Right kidney (tissue), 1 donor: ENCODE results near the gene PPM1A.

Experiments used
- DNase-seq: peaks from one replicate; pipeline ENCODE4 v3.0.0-alpha.2; 2016

PPM1A gene

DNA sequence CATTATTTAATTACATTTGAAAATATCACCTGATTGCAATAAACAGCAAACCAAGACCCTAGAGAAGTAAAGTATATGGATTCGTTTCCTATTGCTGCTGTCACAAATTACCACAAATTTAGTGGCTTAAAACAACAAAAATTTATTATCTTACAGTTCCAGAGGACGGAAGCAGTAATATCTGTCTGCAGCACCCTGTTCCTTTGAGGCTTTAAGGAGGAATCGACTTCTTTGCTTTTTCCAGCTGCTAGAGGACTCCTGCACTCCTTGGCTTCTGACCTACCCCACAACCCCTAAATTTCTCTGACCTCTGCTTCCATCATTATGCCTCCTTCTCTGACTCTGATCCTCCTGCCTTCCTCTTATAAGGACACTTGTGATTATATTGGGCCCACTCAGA, 23.8 kb upstream of the PPM1A start:
- no peak for DNase-seq

DNA sequence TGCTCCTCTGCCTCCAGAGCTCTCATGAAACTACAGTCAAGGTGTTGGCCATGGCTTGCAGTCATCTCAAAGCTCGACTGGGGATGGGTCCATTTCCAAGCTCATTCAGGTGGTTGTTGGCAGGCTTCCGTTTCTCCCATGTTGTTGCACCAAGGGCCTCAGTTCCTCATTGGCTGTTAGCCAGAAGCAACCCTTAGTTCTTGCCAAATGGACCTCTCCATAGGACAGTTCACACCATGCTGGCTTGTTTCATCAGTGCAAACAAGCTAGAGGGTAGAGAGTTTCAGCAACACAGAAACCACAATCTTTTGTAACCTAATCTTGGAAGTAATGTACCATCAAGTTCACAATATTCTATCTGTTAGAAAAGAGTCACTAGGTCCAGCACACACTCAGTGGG, 22.7 kb upstream of the PPM1A start:
- DNase-seq = no peak

DNA sequence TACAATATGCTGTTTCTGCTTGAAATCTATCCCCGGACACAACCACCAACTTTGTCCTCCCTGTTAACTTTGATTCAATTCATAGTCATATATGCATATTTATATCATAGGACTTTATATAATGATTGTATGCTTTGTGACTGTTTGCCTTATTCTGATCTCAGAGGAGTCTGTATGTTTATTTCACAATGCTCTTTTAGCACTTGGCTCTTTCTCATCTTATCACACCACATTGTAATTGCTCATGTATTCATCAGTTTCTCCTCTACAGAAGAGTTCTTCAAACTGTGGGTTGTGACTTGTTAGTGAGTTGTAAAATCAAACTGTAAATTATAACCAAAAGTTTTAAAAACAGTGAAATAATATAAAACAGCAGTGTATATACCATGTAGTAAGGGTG, 21.7 kb upstream of the PPM1A start:
- no peak for DNase-seq

DNA sequence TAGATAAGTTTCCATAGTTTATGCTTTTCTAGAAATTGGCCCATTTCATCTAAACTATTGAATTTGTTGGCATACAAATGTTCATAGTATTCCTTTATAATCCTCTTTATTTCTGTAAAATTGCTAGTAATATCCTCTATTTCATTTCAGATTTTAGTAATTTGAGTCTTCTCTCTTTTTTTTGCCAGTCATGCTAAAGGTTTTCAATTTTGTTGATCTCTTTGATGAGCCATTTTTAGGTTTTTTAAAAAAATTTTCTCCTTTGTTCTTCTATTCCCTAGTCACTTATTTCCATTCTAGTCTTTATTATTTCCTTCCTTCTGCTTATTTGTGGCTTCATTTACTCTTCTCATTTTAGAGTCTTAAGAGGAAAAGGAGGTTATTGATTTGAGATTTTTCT, 19.4 kb upstream of the PPM1A start:
- DNase-seq = no peak

DNA sequence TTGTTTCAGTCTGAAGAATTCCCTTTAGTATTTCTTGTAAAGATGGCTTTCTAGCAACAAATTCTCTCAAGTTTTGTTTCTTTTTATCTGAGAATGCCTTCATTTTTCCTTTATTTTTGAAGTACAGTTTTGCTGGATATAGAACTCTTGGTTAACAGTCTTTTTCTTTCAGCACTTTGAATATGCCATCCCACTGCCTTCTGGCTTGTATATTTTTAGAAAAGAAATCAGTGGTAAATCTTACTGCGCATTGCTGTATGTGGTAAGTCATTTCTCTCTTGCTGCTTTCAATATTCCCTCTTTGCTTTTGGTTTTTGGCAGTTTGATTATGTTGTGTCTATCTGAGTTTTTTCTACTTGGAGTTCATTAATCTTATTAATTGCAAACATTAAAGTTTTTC, 16.8 kb upstream of the PPM1A start:
- no peak for DNase-seq

DNA sequence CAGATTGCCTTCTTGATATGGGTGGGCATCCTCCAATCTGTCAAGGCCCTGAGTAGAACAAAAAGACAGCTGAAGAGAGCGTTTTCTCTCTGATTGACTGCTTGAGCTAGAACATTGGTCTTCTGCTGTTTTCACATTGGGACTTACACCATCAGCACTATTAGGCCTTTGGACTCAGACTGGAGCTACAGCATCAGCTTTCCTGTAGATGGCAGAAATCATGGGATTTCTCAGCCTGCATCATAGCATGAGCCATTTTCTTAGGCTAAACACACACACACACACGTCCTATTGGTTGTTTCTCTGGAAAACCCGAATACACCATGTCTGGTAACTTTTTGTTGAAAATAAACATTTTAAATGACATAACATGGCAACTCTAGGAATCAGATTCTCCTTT, 15.8 kb upstream of the PPM1A start:
- DNase-seq = no peak

DNA sequence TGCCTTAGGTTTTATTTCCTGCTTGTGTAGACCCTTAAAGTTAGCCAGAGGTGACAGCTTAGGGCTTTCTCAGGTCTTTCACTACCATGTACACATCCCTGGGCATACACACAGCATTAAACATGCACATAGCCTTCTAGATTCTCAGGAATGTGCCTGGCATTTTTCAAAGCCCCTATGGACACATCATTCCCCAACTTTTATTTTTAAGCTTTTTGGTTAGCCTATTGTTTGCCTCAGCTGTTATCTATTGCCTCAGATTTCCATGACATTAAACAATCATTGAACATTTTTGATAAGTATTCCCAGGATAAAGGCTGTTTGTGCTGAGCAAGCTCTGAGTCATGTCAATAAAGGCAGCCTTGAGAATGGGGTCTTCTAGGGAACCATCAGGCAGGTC, 15.1 kb upstream of the PPM1A start:
- DNase-seq = no peak

DNA sequence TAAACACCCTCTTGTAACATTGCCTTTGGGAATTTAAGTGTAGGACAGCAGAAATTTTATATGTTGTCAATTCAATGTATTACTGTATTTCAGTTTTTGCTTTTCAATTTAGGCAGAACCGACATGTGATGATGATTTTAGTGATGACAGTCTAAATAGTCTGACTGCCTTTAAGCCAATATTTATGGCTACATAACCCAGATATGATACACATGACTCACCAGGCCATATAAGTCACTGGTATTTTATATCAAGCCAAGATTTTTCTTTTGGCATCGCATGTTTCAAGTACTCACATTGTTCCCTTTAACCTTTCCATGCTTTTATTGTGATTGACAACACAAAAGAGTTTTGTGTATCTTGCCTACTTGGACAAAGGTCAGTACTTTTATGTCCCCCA, 13.6 kb upstream of the PPM1A start:
- DNase-seq = no peak

DNA sequence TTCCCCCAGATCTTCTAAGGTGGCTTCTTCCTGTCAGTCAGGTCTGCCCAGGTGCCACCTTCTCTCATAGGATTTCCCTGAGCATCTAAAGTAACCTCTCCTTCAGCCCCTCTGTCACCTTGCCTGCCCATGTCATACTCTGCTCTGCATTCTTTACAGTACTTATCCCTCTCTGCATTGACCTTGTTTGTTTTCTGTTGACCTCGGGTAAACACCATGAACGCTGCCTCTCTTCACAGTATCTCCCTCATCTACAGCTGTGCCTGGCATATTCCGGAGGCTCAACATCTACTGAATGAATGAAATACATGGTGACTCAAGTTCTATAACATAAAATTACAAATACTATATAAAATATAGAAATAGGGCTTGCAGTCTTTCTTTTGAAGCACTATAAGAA, 10.1 kb upstream of the PPM1A start:
- no peak for DNase-seq

DNA sequence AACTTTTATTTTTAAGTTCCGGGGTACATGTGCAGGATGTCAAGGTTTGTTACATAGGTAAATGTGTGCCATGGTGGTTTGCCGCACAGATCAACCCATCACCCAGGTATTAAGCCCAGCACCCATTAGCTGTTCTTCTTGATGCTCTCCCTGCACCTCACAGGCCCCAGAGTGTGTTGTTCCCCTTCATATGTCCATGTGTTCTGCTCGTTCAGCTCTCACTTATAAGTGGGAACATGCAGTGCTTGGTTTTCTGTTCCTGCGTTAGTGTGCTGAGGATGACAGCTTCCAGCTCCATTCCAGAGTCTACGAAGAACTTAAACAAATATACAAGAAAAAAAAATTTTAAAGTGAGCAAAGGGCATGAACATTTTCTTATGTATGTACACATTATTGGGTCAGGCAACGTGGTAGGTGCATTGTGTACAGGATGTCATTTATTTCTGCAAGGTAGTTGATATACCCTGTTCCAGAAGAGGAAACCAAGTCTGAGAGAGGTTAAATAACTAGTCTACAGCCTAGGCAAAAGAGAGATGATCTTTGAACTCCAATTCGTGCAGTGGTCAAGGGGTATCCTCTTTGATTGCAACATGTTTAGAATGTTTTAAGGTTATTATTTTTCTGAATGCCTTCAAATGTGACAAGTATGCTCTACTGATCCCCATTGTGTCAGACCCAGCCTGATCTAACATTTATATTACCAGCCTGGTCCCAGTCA, 8.7 kb upstream of the PPM1A start:
- no peak for DNase-seq

DNA sequence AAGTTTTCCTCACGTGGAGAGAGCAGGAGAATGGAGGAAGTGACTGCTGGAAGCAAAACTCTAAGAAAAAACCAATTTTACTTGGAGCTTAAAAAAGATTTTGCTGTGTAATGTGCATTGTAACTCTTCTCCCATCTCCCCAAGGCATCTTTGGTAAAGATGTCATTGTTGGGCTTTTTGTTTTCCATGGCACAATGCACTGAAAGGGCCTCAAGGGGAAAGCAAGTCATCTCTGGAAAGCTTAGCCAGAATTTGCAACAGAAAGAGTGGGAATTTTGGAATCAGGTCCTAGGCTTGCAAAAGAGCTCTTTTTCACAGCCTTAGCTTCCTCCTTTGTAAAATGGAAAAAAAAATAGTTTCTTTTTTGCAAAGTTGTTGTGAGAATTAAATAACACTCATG, 7.9 kb upstream of the PPM1A start:
- DNase-seq = no peak

DNA sequence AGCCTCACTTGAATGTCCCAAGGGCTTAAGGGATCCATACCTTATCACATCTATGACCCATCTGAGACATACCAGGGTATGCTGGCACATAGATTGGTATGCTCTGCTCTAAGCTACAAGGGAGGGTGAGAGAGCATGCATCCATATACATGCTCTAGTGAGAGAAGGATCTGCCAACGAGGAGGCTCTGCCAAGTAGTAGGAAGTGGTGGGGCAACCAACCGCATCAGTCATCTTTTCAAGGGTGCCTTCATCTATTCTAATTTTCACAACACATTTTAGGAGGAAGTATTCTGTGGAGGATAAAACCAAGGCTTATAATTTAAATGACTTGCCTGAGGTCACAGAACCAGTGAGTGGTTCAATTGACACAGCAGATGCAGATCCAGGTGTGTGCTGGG, 6.6 kb upstream of the PPM1A start:
- DNase-seq = no peak

DNA sequence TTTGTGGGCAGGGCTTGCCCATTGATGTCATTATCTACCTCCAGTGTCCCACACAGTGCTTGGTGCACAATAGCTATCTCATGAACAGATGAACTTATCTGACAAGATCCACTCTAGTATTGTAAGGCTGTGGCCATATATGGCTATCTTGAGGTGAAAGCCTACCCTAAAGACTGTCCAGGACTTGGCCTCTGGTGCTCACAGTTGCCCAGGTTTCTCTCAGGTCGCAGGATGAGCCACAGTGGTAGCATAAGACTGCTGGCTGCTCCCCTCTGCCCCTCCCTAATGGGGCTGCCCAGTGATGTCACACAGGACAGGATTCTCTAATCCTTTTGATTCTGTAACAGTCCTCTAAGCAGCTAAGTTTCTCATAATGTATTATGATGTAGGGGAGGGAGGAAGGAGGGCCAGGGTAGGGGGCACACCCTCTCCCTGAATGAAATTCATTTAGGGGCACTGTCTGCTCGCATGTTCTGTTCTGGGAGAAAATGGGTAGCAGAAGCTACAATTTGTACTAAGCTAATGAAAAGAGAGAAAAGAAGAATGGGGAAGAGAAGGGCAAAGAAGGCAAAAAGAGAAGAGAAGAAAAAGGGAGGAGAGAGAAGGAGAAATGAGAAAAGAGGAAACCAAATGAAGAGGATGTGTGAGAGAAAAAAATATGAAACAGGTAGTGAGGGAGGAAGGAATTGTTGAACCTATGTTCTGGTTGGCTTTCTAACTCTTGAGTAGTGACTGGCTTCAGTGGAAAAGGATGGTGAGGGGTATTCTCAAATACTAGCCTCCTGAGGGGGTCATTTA, 3.4 kb upstream of the PPM1A start:
- DNase-seq = no peak

DNA sequence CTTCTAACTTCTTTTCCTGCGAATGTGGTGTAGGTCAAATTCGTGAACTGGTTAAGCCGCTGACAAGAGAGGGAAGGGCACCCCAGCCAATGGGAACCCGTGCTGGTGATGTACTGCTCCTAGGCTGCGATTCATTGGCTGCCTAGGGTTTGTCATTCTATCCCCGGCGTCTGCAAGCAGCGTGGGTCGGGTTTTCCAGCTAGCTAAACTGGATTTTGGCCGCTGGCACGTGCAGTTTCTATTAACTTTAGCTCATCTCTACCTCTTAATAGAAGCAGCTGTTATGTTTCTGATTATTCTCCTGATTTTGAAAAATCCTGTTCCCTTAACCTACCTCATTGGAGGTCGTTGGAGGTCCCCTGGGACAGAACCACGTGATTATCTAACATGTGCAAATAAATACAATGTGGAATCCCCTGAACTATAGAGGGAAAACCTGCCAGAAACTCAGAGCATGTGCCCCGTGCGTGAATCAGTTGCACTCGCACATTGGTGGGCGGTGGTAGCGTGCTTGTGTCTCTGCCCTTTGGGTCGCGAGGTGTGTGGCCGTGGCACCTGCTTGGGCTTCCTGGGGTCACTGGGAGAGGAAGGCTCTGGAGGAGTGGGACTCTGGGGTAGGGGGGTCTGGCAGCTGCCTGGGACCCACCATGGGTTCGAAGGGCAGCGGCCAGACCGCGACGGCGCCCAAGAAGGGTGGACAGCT, 876 bp upstream of the PPM1A start:
- DNase-seq = peak; percentile 87

DNA sequence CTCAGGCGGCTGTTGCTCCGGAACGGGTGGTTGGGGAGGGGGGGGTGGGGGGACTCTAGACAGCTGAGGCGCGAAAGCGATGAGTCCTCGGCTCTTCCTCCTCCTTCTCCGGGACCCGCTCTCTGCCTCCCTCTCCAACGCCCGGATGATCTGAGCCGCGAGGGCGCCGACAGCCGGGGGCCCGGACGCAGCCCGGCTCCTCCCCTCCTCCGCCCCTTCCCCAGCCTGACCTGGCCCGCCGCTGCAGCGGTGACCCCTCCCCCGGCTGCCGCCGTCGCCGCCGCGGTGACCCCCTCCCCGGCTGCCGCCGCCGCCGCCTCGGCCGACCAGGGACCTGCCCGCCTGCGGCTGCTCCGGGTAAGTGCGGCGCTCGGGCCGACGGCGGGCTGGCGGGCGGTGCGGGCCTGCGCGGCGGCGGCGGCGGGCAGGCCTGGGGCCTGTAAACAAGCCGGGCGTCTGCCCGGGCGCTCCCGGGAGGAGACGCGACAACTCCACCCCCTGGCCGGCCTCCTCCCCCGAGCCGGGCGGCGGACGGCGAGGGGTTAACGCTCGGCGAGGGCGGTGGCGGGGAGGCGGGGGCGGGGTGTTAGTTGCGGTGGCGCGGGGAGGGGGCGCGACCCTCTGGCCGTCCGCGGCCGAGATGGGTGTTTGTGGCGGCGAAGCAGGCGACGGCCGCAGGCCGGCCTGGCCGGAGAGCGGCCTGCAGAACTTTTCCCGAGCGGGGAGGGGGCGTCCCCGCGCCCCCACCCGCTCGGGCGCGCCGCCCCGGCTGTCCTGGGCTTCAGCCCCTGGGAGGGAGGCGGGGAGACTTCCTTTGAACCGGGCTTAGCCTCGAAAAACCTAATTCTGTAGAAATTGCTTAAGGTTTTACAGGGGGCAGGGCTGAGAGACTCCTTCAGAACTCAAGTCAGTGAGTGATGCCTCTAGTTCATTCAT, 568 bp downstream of the PPM1A start:
- peak; percentile 85 for DNase-seq

DNA sequence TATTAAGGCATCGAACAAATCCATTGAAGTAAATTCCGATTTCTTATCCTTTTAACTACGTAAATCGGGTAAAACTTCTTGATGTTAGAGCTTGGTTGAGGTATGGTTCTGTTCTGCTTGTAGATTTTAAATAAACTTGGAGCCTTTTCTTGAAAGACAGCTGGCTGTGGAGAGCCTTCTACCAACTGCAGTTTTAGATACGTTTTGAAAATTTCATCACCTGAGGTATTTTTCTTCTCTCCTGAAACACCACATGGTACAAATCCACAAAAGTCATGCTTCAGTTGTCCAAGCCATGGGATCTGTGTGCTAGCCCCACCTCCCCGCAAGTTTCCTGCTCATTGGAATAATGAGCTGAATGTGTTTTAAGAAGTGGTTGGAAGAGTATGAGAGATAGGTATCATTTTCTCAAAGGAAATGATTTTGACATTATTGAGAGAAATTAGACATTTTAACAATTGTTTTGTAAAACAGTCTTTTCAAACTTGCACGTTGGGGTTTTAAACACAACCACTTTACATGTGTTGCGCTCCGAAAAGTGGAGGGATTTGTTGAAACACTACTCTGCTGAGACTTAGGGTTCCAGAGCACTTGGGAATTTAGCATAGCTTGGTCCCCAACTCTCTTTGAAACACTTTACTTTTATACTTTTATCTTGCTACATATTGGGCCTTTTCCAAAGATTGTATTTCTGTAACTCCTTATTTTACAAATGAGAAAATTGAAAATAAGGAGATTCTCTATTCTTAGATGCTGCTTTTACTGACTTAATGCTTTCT, 1.4 kb downstream of the PPM1A start:
- DNase-seq = no peak

DNA sequence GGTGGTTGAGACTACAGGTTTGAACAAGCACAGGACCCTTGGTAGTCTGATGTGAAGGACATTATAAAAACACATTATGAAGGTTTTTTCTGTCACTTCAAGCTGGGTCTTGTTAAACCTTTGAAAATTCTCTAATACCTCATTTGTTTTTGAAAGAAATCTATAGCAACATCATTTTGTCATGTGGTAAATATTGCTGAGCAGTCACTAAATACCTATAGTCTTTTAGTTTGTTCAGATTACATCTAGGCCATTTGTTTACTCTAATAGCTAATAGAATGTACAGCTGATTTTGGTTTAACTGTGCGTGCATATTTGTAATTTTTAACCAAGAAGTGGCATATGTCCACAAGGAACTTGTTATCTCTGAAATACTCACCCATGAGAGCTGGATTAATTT, 2.9 kb downstream of the PPM1A start:
- no peak for DNase-seq

DNA sequence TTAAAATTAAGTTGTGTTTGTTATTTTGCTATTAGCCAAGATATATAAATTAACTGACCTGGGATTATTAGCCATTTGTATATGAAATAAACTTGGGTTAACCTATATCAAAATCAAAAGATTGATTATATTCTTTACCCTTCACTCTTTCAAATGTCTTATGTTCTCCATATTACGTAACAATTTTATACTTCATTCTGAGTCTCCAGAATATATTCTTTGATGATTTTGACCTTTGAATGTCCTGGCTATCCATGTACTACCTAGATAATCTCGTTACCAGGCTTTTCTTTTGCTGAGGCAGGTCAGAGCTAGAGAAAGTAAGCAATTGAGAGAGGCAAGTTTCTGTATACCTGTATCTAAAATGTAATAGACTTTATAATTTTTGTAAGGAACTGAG, 3.6 kb downstream of the PPM1A start:
- no peak for DNase-seq

DNA sequence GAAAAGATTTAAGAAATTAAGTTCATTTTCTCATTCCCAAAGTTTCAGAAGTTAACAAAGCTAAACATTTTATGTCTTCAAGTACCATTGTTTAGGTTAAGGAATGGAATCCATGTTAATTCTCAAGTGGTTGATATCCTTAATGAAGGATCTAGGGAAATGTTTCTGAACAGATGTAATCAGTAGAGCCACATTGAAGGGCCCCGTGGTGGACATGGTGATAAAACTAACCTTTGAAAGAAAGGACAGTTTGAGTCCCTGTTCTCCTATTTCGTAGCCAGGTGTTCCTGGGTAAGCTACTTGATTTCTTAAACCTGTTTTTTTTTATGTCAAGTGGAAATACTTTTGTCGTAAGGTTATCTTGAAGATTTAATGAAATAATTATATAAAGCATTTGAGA, 4.6 kb downstream of the PPM1A start:
- DNase-seq = no peak

DNA sequence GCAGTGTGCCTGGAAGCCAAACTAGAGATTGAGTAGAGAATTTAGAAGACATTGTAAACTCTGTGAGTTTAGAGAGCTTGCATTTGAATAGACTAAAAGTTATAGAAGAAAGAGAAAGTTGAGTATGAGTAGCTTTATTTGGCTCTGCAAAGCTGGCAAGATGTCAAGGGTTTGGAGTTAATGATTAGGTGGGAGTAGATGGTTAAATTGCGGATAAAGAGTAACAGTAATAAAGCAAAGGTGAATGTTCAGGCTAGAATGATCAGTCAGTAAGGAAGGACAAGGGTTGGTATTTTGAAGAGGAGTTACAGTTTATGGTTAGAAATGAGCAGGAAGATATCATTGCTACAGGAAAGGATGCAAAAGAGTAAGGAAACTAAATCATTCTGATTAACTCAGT, 5.2 kb downstream of the PPM1A start:
- no peak for DNase-seq

DNA sequence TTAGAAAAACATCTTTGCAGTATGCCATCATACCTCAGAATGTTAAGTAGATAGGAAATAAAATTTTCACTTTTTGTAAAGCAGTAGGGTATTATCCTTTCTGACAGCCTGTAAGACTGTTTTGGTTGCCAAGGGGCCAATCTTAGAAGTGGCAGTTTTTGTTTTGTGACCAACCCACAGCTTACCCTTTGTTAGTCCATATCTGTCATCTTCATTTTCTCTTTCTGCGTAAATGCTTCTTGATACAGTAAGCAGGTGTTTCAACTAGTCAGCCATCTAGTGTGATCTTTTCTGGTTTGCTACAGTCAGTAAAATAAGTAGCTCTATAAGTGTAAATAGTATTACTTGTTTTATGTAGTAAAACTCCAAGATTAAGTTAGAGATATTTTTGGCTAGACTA, 8.8 kb downstream of the PPM1A start:
- no peak for DNase-seq

DNA sequence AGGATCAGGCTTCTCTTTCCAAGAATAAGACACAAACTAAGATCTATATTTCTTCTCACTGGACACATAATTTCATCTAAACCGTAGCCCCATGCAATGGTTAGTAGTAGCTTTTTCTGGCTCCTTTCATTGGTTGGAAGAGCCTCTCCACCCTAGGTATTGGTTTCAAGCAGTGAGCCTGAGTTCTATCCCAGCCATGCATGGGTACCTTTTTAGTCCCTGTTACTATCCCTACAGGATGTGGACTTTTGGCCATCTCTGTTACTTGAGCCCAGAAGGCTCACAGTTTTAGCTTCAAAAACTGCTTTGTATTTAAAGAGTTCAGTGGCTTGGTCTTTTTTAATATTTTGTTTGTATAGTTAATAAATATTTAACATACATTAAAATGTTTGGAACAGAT, 16.1 kb downstream of the PPM1A start:
- DNase-seq = no peak
